ENCODE data around the gene PLEKHN1.
"Not testable (repeated sequence)": the region's sequence is repeated elsewhere in the genome, so short reads cannot be mapped to it uniquely, and the experiment has no call there.

PLEKHN1 gene

DNA sequence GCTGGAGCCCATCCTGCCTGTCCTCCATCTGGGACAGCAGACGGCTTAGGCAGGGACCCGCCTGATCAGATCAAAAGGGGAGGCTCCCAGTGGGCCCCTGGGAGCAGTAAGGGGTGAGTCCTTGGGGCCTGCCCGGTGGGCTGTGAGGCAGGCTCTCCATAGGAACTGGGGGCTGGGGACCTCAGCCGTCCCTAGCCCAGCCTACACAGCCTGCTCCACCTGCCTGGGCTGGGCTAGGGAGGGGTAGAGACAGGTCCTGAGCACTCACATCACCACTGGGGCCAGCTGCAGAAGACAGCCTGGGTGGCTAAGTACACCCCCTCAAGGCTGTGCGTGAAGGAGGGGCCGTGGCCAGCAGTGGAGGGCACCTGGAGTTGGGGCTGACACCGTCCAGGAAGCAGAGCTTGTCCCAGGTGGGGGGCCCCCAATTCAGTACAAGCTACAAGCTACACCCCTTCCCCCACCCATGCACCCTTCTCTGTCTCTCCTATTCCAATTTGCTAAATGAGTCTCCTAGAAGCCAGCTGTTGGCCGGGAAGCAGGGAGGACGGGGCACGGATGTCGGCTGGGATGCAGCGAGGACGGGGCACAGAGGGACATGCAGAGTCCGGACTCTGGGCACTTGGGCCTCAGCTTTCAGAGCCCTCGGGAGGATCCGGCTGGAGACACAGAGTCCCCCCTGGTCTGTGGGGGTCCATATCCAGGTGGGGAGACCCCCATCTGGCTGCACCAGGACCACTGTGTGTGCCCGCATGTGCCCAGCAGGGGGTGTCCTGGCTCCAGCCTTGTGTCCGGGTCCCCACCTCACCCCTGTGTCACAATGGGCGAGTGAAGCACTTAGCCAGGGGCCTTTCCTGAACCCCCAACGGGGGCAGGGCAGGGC, 48.8 kb downstream of the PLEKHN1 start:
- DNase-seq: no peak

DNA sequence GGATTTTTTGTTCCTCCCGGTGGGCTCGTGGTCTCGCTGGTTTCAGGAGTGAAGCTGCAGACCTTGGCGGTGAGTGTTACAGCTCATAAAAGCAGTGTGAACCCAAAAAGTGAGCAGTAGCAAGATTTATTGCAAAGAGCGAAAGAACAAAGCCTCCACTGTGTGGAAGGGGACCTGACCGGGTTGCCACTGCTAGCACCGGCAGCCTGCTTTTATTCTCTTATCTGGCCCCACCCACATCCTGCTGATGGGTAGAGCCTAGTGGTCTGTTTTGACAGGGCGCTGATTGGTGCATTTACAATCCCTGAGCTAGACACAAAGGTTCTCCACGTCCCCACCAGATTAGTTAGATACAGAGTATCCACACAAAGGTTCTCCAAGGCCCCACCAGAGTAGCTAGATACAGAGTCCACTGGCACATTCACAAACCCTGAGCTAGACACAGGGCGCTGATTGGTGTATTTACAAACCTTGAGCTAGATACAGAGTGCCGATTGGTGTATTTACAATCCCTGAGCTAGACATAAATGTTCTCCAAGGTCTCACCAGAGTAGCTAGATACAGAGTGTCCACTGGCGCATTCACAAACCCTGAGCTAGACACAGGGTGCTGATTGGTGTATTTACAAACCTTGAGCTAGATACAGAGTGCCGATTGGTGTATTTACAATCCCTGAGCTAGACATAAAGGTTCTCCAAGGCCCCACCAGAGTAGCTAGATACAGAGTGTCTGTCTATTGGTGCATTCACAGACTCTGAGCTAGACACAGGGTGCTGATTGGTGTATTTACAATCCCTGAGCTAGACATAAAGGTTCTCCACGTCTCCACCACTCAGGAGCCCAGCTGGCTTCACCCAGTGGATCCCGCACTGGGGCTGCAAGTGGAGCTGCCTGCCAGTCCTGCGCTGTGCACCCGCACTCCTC, 51.4 kb downstream of the PLEKHN1 start:
- DNase-seq: not testable (repeated sequence)

DNA sequence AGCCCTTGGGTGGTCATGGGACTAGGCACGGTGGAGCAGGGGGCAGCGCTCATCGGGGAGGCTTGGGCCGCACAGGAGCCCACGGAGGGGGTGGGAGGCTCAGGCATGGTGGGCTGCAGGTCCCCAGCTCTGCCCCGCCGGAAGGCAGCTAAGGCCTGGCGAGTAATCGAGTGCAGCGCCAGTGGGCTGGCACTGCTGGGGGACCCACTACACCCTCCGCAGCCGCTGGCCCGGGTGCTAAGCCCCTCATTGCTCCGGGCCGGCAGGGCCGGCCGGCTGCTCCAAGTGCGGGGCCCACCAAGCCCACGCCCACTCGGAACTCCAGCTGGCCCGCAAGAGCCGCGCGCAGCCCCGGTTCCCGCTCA, 52.0 kb downstream of the PLEKHN1 start:
- not testable (repeated sequence) for DNase-seq

DNA sequence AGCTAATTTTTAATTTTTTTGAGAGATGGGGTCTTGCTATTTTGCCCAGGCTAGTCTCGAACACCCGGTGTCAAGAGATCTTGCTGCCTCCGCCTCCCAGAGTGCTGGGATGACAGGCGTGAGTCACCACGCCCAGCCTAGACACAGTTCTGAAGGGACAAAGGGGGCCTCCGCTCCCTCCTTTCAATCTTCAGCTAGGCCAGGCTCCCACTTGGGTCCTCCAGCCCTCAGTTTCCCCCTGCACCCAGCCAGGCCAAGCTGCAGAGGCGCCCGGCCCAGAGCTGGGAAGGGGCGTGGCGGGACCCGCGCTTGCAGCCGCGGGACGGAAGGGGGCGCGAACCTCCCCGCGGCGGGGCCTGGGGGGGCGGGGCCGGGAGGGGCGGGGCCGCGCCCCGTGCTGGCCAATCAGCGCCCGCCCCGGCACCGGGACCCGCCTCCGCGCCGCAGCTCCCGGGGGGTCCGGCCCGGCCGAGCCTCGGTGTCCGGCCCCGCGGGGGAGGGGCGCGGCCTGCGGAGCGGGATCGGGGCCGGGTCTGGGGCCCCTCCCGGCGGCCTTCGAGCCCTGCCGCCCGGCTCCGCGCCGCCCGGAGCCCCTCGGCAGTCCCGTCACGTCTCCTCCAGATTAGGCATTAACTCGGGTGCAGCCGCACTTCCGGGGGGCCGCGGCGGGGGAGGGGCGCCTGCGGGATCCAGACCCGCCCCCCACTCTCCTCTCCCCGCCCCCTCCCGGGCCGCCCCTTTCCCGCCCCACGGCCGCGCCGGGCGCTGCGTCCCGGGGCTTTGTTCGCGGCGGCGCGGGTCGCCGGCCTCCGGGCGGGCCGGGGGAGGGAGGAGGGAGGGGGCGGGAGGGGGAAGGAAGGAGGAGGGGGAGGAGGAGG, 53.1 kb downstream of the PLEKHN1 start:
- peak; percentile 62 to 74 for DNase-seq

DNA sequence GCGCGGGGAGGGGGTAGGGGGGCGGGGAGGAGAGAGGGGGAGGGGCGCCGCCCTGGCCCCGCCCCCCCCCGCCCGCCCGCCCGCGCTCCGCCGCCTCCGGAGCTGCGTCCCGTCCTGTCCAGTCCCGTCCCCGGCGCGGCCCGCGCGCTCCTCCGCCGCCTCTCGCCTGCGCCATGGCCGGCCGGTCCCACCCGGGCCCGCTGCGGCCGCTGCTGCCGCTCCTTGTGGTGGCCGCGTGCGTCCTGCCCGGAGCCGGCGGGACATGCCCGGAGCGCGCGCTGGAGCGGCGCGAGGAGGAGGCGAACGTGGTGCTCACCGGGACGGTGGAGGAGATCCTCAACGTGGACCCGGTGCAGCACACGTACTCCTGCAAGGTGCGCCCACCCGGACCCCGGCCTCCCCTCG, 53.7 kb downstream of the PLEKHN1 start, which contains the start of gene AGRN:
Gene AGRN (plus strand): TSS at position 121 of the 405 bp plus-strand sequence. CDS start 53 bp downstream, at position 174.
- DNase-seq: no peak

DNA sequence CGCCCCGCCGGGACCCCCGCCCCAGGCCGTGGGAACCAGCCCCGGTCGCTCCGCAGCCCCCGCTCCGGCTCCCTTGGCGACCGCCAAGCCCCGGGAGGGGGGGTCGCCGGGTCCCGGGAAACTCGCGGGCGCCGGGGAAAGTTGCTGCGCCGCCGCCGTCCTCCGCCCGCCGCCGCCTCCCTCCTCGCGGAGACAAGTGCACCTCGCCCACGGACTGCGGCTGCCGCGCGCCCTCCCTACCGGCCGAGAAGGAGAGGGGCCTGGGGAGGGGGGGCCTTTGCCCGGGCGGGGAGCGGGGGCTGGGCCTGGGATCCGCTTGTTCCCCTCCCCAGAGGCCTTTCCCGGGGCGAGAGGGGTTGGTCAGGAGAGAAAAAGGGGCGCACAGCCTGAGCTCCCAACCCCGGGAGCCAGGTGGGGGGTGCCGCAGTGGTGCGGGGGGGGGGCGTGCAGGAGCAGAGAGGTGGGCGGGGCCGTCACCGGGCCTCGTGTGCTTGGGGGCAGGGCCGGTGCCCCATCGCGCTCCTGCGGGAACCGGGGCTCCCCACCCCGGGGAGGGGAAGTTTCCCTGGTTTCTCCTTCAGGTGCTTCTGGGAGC, 54.2 kb downstream of the PLEKHN1 start:
- DNase-seq: no peak

DNA sequence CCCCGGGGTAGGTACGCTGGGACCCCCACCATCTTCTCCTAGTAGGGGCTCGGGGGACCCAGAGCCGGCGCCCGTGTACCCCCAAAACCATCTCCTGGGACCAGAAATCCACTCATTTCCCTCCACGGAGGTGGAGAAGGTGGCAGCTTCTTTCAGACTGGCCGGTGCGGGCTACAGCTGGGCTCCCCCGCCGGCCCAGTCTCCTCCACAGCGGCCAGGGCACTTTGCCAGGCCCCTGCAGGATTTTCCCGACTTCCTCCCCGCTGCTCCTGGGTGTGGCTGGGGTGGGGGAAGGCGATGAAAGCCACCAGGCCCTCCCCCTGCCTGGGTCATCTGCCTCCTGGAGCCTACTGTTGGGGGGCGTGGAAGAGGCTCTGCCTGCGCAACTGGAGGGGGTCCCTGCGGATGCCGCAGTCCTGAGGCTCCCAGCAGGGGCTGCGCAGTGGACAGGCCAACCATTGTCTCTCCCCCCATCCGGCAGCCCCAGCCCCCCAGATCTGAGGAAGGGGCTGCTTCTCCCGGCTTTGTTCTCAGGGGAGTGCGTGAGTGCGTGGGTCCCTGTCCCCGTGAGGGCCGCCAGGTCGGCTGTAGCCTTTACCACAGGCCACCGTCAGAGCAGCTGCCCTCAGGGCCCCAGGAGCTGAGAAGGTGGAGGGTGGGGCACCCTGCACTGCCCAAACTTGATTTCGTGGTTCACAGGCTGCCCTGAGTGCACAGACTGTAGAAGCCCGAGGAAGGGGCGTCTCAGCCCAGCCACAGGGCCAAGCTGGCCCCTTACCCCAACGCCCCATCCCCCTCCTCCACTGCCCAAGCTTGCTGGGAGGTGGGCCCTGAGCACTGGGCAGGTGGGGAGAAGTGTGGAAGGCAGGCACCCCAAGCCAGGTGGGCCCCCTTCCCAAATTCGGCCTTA, 55.0 kb downstream of the PLEKHN1 start:
- no peak for DNase-seq

DNA sequence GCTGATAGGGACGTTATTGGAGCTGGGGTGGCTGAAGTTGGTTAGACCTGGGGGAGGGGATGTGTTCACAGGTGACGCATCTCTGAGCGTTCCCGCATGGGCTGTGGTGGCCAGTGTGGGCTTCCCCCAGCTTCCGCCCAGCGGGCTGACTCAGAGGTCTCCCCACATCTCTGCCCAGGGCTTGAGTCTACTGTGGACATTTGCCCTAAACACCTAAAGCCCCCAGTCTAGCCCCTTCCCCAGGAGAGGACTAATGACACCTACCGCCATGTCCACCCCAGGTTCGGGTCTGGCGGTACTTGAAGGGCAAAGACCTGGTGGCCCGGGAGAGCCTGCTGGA, 55.6 kb downstream of the PLEKHN1 start:
- no peak for DNase-seq

DNA sequence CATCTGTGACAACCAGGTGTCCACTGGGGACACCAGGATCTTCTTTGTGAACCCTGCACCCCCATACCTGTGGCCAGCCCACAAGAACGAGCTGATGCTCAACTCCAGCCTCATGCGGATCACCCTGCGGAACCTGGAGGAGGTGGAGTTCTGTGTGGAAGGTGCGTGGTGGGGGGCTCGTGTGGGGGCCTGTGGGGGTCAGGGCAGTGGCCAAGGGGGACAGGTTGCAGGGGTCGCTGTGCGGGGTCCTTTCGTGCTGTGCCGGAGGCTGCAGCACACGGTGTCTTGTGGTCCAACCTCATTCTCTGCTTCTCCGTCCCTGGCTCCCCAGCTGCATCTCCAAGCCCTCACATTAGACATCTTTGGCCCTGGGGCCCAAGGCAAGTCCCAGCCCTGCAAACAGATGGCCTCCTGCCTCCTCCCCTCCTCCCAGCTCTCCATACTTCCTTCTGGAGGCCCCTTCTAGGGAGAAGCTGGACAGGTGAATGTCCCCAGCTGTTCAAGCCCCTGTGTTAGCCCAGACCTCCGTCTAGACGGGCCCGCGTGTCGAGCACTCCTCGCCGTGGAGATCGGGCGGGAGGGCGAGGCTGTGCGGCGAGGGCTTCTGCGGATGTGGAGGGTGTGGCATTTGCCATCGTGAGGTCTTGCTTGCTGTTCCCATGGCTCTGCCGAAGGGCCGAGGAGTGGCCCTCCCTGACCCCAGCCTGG, 56.2 kb downstream of the PLEKHN1 start:
- no peak for DNase-seq

DNA sequence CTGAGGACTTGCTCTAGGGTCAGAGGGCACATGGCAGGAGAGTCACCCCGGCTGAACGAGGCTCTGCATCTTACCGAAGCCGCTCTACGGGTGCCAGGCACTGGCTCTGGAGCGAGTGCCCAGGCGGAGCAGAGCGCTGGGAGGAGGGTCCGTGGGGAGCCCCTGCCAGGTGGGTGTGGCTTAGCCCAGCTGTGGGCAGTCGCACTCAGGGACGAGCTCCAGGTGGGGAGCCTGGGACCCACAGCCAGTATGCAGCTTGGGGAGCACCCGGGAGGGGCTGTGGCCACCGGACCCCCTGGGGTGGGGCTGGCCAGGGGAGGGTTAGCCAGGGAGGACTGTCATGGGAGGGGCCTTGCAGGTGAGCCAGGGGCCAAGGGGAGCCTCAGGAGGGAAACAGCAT, 57.4 kb downstream of the PLEKHN1 start:
- no peak for DNase-seq

DNA sequence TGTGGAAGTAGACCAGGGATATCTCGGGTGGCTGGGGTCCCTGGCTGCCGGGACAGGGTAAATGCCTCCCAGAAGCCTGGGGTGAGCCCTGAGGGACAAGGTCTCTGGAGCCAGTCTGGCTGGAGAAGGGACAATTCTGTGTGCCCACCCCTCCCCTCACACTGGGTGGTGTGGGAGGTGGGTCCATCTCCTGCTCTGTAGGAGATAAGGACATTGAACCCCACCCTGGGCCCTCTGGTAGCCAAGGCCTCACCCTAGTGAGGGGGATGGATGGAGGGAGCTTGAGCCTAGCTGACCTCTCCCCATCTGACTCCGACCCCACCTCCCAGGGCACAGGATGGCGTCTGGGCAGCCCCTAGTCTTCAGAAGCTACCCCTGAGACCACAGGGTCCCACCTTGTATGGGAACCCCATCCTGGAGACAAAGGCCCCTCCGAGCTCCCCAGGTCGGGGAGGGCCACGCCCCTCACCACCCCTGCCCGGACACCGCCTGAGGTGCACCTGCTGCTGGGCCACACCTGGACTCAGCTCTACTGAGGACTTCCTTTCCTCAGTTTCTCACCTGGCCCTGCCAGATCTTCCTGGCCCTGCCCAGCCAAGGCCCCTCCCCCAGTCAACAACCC, 58.0 kb downstream of the PLEKHN1 start:
- DNase-seq: no peak

DNA sequence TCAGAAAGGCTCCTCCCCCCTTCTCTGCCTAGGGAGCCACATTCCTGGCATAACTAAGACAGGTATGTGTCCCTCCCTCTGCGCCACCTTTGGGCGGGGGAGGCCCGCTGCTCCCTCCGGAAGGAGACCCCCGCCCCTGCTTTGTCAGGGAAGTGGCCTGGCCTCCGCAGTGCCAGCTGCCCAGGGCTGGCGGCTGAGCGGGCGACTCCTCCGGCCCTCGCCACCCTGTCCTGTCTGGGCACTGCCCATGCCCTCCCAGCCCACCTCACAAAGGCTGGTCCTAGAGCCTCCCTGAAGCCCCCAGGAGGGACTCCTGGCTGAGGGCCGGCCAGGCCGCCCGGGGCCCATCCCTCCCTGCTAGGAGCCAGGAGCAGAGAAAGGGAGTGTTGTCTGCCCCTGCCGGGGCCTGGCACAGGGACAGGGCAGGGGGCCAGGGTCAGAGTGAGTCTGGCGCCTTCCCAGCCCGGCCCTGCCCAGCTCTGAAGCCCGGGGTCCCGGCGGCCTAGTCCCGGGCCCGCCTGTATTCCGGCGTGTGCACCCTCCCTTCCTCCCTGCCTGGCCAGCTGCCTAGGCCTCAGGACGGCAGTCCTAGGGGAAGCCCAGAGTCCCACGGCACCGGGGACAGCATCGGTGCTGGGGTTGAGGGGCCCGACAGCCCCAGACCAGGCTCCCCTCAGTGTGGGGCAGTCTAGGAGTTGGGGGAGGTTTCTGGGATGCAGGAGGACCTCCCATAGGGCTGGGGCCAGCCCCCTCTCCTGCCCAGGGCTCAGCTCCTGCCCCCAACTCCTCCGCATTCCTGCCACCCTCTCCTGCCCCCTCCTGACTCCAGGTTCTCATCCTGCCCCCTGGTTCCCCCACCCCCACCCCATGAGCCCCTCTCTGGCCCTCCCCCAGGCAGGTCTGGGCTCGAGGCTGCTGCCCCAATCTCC, 58.8 kb downstream of the PLEKHN1 start:
- DNase-seq: no peak

Measured in NCI-H187 (cell line).